Measurements from ENCODE around the gene POLR2E. TPM values are rescaled to one million over a fixed set of nuclear protein-coding genes. Genes with fewer than 3 reads are reported as not detected.
A peak's percentile ranks its signal among the peaks of the same experiment; 100 is the strongest.

The POLR2E gene
- total RNA-seq, 8 experiments from 2014 or later = 73.0 to 233 (median 103) TPM

GRCh38 chr19:1064661-1065605 is 30.2 kb downstream of the POLR2E start:
- H3K27ac ChIP-seq = no peak overlapping the region
- in situ Hi-C loops (cut with MboI; ENCODE audit: low pct_unique_long_range_greater_than_20kb in 2 of 9, low sequenced_read_pairs in 9 of 9, unreplicated experiment in 9 of 9) = no loop called here
- peak; percentile 59 to 89 (median 77) for ATAC-seq (replicated peaks in 6 of 8)
- peaks cover 12 to 19% of the 10 kb centered on the region in 2 donors for H3K4me1 ChIP-seq (replicated peaks in 1 of 2)
- WGBS, 10 experiments = 0 to 64% (median 40%) methylated on average over 1 to 12 of the region's 60 CpGs; no CpG with 5 or more reads in 4 of the 10 experiments
- no peak overlapping the region for H3K4me3 ChIP-seq

GRCh38 chr19:1063909-1064660 is 31.1 kb downstream of the POLR2E start:
- no peak overlapping the region for H3K4me3 ChIP-seq
- in situ Hi-C loops (cut with MboI; ENCODE audit: low pct_unique_long_range_greater_than_20kb in 2 of 9, low sequenced_read_pairs in 9 of 9, unreplicated experiment in 9 of 9) = no loop called here
- peaks cover 12 to 19% of the 10 kb centered on the region in 2 donors for H3K4me1 ChIP-seq (replicated peaks in 1 of 2)
- WGBS, 10 experiments = 78 to 100% methylated on average over 2 to 4 of the region's 37 CpGs; no CpG with 5 or more reads in 8 of the 10 experiments
- no peak for ATAC-seq (replicated peaks in 6 of 8)
- no peak overlapping the region for H3K27ac ChIP-seq

- H3K4me1 ChIP-seq (replicated peaks in 1 of 2) = peaks cover 12 to 19% of the 10 kb centered on the region in 2 donors
- no CpG with 5 or more reads among the region's 37 CpGs for WGBS, 10 experiments
- in situ Hi-C loops (cut with MboI; ENCODE audit: low pct_unique_long_range_greater_than_20kb in 2 of 9, low sequenced_read_pairs in 9 of 9, unreplicated experiment in 9 of 9) = no loop called here
- no peak overlapping the region for H3K4me3 ChIP-seq
- no peak overlapping the region for H3K27ac ChIP-seq
- ATAC-seq (replicated peaks in 6 of 8) = peak in 2 of 8 experiments; percentile 7 to 17
Measured at GRCh38 chr19:1063030-1063908, 31.9 kb downstream of the POLR2E start.

GRCh38 chr19:1062387-1063029 is 32.7 kb downstream of the POLR2E start:
- H3K4me3 ChIP-seq = no peak overlapping the region
- in situ Hi-C loops (cut with MboI; ENCODE audit: low pct_unique_long_range_greater_than_20kb in 2 of 9, low sequenced_read_pairs in 9 of 9, unreplicated experiment in 9 of 9) = no loop called here
- ATAC-seq (replicated peaks in 6 of 8) = no peak
- H3K4me1 ChIP-seq (replicated peaks in 1 of 2) = peaks cover 12 to 18% of the 10 kb centered on the region in 2 donors
- 53 to 93% (median 70%) methylated on average over 2 to 6 of the region's 17 CpGs; no CpG with 5 or more reads in 5 of the 10 experiments for WGBS, 10 experiments
- H3K27ac ChIP-seq = no peak overlapping the region

GRCh38 chr19:1061987-1062386 is 33.2 kb downstream of the POLR2E start:
- Histone ChIP-seq H3K4me3 (no peak overlapping the region), H3K4me1 (replicated peaks in 1 of 2) (peaks cover 7 to 14% of the 10 kb centered on the region in 2 donors), H3K27ac (no peak overlapping the region)
- no peak for ATAC-seq (replicated peaks in 6 of 8)
- 77% methylated on average over 5 of the region's 20 CpGs; no CpG with 5 or more reads in 9 of the 10 experiments for WGBS, 10 experiments
- in situ Hi-C loops (cut with MboI; ENCODE audit: low pct_unique_long_range_greater_than_20kb in 2 of 9, low sequenced_read_pairs in 9 of 9, unreplicated experiment in 9 of 9) = no loop called here

- in situ Hi-C loops (cut with MboI; ENCODE audit: low pct_unique_long_range_greater_than_20kb in 2 of 9, low sequenced_read_pairs in 9 of 9, unreplicated experiment in 9 of 9) = no loop called here
- Histone ChIP-seq H3K4me1 (replicated peaks in 1 of 2) (peaks cover 7 to 8% of the 10 kb centered on the region in 2 donors), H3K4me3 (no peak overlapping the region), H3K27ac (no peak overlapping the region)
- ATAC-seq (replicated peaks in 6 of 8) = no peak
- 20 to 100% (median 70%) methylated on average over 1 of the region's 5 CpGs; no CpG with 5 or more reads in 6 of the 10 experiments for WGBS, 10 experiments
Measured at GRCh38 chr19:1060689-1061088, 34.5 kb downstream of the POLR2E start.

GRCh38 chr19:1058112-1058511 is 37.1 kb downstream of the POLR2E start:
- WGBS, 10 experiments = 60 to 100% (median 96%) methylated on average over 1 to 4 of the region's 5 CpGs; no CpG with 5 or more reads in 4 of the 10 experiments
- no peaks in the 10 kb centered on the region for H3K4me1 ChIP-seq (replicated peaks in 1 of 2)
- ATAC-seq (replicated peaks in 6 of 8) = no peak
- H3K4me3 ChIP-seq = no peak overlapping the region
- H3K27ac ChIP-seq = no peak overlapping the region
- in situ Hi-C loops (cut with MboI; ENCODE audit: low pct_unique_long_range_greater_than_20kb in 2 of 9, low sequenced_read_pairs in 9 of 9, unreplicated experiment in 9 of 9) = no loop called here

GRCh38 chr19:1057176-1057855 is 37.9 kb downstream of the POLR2E start:
- no peak overlapping the region for H3K27ac ChIP-seq
- no peak overlapping the region for H3K4me3 ChIP-seq
- WGBS, 10 experiments = 0 to 94% (median 40%) methylated on average over 1 to 3 of the region's 3 CpGs; no CpG with 5 or more reads in 3 of the 10 experiments
- H3K4me1 ChIP-seq (replicated peaks in 1 of 2) = no peaks in the 10 kb centered on the region
- in situ Hi-C loops (cut with MboI; ENCODE audit: low pct_unique_long_range_greater_than_20kb in 2 of 9, low sequenced_read_pairs in 9 of 9, unreplicated experiment in 9 of 9) = no loop called here
- peak in 4 of 8 experiments; percentile 33 to 43 (median 39) for ATAC-seq (replicated peaks in 6 of 8)

- H3K27ac ChIP-seq = no peak overlapping the region
- peak in 1 of 8 experiments; percentile 4 for ATAC-seq (replicated peaks in 6 of 8)
- WGBS, 10 experiments = 67 to 83% methylated on average over 2 to 8 of the region's 20 CpGs; no CpG with 5 or more reads in 8 of the 10 experiments
- in situ Hi-C loops (cut with MboI; ENCODE audit: low pct_unique_long_range_greater_than_20kb in 2 of 9, low sequenced_read_pairs in 9 of 9, unreplicated experiment in 9 of 9) = no loop called here
- no peak overlapping the region for H3K4me3 ChIP-seq
- no peaks in the 10 kb centered on the region for H3K4me1 ChIP-seq (replicated peaks in 1 of 2)
Measured at GRCh38 chr19:1055886-1056620, 39.1 kb downstream of the POLR2E start.

- no peak overlapping the region for H3K4me3 ChIP-seq
- no peak overlapping the region for H3K27ac ChIP-seq
- no peaks in the 10 kb centered on the region for H3K4me1 ChIP-seq (replicated peaks in 1 of 2)
- in situ Hi-C loops (cut with MboI; ENCODE audit: low pct_unique_long_range_greater_than_20kb in 2 of 9, low sequenced_read_pairs in 9 of 9, unreplicated experiment in 9 of 9) = no loop called here
- 60 to 100% methylated on average over 1 of the region's 14 CpGs; no CpG with 5 or more reads in 8 of the 10 experiments for WGBS, 10 experiments
- no peak for ATAC-seq (replicated peaks in 6 of 8)
Measured at GRCh38 chr19:1055028-1055425, 40.1 kb downstream of the POLR2E start.

All from motor neuron (in vitro differentiated cells).